Esophagus muscularis mucosa (tissue), 4 donors: ENCODE measurements around the gene TIMM9. TPM values are rescaled to one million over a fixed set of nuclear protein-coding genes. Genes with fewer than 3 reads are reported as not detected.

Experiments used
- DNase-seq: peaks from one replicate; pipeline ENCODE4 v3.0.0-alpha.2; 2017; ENCODE audit errors: extremely low spot score
- H3K27ac ChIP-seq, 4 donors: fragments of 200-600 bp; sonication (generic); replicated peaks in 1 of 4; 1 replicate in 3 of 4; 2 replicates in 1 of 4; pipeline ENCODE4 v1.5.1; 2016 to 2019; ENCODE audit warnings: mild to moderate bottlenecking in 1 of 4
- H3K27me3 ChIP-seq, 4 donors: fragments of 200-600 bp; sonication (generic); one replicate each; pipeline versions ENCODE4 v1.5.1 to v1.6.0; 2016 to 2019
- H3K36me3 ChIP-seq, 4 donors: fragments of 200-600 bp; sonication (generic); one replicate each; pipeline ENCODE4 v1.5.1; 2016 to 2019
- H3K4me1 ChIP-seq, 4 donors: fragments of 200-600 bp; sonication (generic); one replicate each; pipeline ENCODE4 v1.5.1; 2016 to 2019
- H3K4me3 ChIP-seq, 4 donors: fragments of 200-600 bp; sonication (generic); 1 replicate in 2 of 4; 2 replicates in 2 of 4; pipeline ENCODE4 v1.5.1; 2016 to 2019; ENCODE audit warnings: mild to moderate bottlenecking in 4 of 4, moderate library complexity in 1 of 4
- H3K9me3 ChIP-seq, 4 donors: fragments of 200-600 bp; sonication (generic); 1 replicate in 3 of 4; 2 replicates in 1 of 4; pipeline ENCODE4 v1.5.1; 2016 to 2019
- EP300 ChIP-seq: sonication (generic); formaldehyde crosslinking; IDR thresholded peaks from one replicate; pipeline ENCODE4 v1.6.1; 2017; ENCODE audit warnings: antibody characterized with exemption
- POLR2A ChIP-seq: fragments of 450-650 bp; IDR thresholded peaks from one replicate; pipeline ENCODE4 v1.6.1; 2017; ENCODE audit warnings: antibody characterized with exemption, moderate library complexity, mild to moderate bottlenecking, low read depth
- POLR2AphosphoS5 ChIP-seq, 2 donors: sonication (generic); formaldehyde crosslinking; IDR thresholded peaks; one replicate each; pipeline ENCODE4 v1.6.1; 2017; ENCODE audit warnings: antibody characterized with exemption in 2 of 2
- WGBS: methylation state at CpG from one replicate; pipeline ENCODE4 v1.1.5; 2018; 5-methylcytosine and 5-hydroxymethylcytosine counted together
- intact Hi-C: fragments of 100-400 bp; cut with DNase I; formaldehyde crosslinking; loops from one replicate; pipeline ENCODE4 v1.15.1; 2023
- total RNA-seq, 4 donors: library from RNA; depleted of rRNA; stranded (reverse); fragments of >200 nt; gene quantifications; one replicate each; pipeline versions ENCODE4 v1.1.0 to v1.2.1, GENCODE V29; 2016
- TF ChIP-seq, protein P1 (sequence below), 3 experiments: fragments of 200-600 bp in 2 of 3; fragments of 450-650 bp in 1 of 3; sonication (generic) in 2 of 3; IDR thresholded peaks; one replicate each; pipeline ENCODE4 v1.5.1; 2017 to 2019; ENCODE audit warnings: antibody characterized with exemption in 3 of 3, mild to moderate bottlenecking in 2 of 3, moderate library complexity in 1 of 3

TIMM9 gene
- total RNA-seq, 4 donors from 2014 or later: 47.9 to 67.7 (median 52.8) TPM

DNA sequence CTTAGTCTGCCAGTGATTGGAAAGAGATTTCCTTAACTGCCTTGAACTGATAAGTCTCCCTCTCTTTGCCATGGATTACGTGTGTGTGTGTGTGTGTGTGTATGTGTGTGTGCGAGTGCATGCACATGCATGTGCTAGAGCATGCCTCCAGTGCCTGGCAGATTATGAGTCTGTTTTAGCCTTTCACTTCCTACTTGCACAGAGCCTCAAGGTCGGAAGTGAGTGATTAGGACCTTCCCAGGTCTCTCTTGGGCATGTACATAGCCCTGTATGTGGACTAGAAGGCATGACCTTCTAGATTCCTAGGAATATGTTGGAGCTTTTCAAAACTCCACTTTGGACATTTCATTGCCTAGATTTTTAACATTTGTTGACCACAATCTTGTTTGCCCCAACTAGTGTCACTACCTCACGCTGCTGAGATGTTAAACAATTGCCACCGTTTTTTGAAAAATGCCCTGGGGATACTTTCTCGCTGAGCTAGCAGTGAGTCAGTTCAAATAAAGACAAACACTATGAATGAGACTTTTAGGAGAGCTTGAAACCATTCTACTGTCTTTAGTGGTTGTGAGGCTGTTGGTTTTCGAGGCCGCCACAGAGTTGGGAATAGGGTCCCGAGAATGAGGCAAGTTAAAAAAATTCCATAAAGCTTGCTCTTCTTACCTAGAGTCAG, 28.4 kb upstream of the TIMM9 start:
- no peak overlapping the region for H3K27ac ChIP-seq
- 85% methylated on average over 9 of the region's 9 CpGs for WGBS
- TF ChIP-seq POLR2A: no peak
- DNase-seq: no peak
- no peaks in the 10 kb centered on the region for H3K9me3 ChIP-seq
- H3K4me3 ChIP-seq: no peak overlapping the region
- no peaks in the 10 kb centered on the region for H3K27me3 ChIP-seq
- peaks cover 24 to 89% (median 58%) of the 10 kb centered on the region in 4 donors for H3K36me3 ChIP-seq
- no peaks in the 10 kb centered on the region for H3K4me1 ChIP-seq
- intact Hi-C loops: no loop called here

DNA sequence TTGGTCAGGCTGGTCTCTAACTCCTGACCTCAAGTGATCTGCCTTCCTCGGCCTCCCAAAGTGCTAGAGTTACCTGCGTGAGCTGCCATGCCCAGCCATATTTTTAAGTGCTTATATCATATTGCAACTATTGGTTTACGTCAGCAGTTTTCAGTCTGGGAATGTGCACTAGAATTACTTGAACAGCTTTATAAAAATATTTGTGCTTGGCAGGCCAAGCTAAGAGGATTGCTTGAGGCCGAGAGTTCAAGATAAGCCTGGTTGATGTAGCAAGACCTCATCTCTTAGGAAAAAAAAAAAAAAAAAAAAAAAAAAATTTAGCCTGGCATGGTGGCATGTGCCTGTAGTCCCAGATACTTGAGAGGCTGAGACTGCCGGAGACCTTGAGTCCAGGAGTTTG, 17.3 kb upstream of the TIMM9 start:
- intact Hi-C loops: no loop called here
- peaks cover 0 to 3% (median 0%) of the 10 kb centered on the region in 4 donors for H3K4me1 ChIP-seq
- WGBS: 93% methylated on average over 5 of the region's 5 CpGs
- no peak for TF ChIP-seq POLR2AphosphoS5 (IDR thresholded peaks at IDR 0.05)
- TF ChIP-seq, protein P1, sequence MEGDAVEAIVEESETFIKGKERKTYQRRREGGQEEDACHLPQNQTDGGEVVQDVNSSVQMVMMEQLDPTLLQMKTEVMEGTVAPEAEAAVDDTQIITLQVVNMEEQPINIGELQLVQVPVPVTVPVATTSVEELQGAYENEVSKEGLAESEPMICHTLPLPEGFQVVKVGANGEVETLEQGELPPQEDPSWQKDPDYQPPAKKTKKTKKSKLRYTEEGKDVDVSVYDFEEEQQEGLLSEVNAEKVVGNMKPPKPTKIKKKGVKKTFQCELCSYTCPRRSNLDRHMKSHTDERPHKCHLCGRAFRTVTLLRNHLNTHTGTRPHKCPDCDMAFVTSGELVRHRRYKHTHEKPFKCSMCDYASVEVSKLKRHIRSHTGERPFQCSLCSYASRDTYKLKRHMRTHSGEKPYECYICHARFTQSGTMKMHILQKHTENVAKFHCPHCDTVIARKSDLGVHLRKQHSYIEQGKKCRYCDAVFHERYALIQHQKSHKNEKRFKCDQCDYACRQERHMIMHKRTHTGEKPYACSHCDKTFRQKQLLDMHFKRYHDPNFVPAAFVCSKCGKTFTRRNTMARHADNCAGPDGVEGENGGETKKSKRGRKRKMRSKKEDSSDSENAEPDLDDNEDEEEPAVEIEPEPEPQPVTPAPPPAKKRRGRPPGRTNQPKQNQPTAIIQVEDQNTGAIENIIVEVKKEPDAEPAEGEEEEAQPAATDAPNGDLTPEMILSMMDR (IDR thresholded peaks at IDR 0.05): no peak
- TF ChIP-seq EP300: no peak
- no peak for TF ChIP-seq POLR2A
- DNase-seq: no peak
- H3K9me3 ChIP-seq: no peaks in the 10 kb centered on the region
- peaks cover 15 to 89% (median 65%) of the 10 kb centered on the region in 4 donors for H3K36me3 ChIP-seq
- no peaks in the 10 kb centered on the region for H3K27me3 ChIP-seq
- no peak overlapping the region for H3K27ac ChIP-seq
- H3K4me3 ChIP-seq: no peak overlapping the region

- no peak overlapping the region for H3K27ac ChIP-seq
- WGBS: 67% methylated on average over 5 of the region's 5 CpGs
- H3K27me3 ChIP-seq: no peaks in the 10 kb centered on the region
- no peak for TF ChIP-seq POLR2AphosphoS5 (IDR thresholded peaks at IDR 0.05)
- TF ChIP-seq, protein P1 (IDR thresholded peaks at IDR 0.05): no peak
- TF ChIP-seq POLR2A: no peak
- TF ChIP-seq EP300: no peak
- H3K36me3 ChIP-seq: peaks cover 8 to 87% (median 62%) of the 10 kb centered on the region in 4 donors
- no peaks in the 10 kb centered on the region for H3K9me3 ChIP-seq
- no peak overlapping the region for H3K4me3 ChIP-seq
- intact Hi-C loops: no loop called here
- no peak for DNase-seq
- no peaks in the 10 kb centered on the region for H3K4me1 ChIP-seq
Measured at GRCh38 chr14:58439476-58439875, 12.1 kb upstream of the TIMM9 start.

- intact Hi-C loops: no loop called here
- DNase-seq: no peak
- no peak overlapping the region for H3K4me3 ChIP-seq
- H3K4me1 ChIP-seq: peaks cover 27 to 41% (median 31%) of the 10 kb centered on the region in 4 donors
- TF ChIP-seq POLR2AphosphoS5 (IDR thresholded peaks at IDR 0.05) (no peak), POLR2A (no peak), EP300 (no peak)
- TF ChIP-seq, protein P1 (IDR thresholded peaks at IDR 0.05): no peak
- 68% methylated on average over 1 of the region's 1 CpG for WGBS
- no peaks in the 10 kb centered on the region for H3K9me3 ChIP-seq
- no peak overlapping the region for H3K27ac ChIP-seq
- H3K27me3 ChIP-seq: no peaks in the 10 kb centered on the region
- peaks cover 3 to 45% (median 23%) of the 10 kb centered on the region in 4 donors for H3K36me3 ChIP-seq
Measured at GRCh38 chr14:58430156-58430555, 2.8 kb upstream of the TIMM9 start.

- Histone ChIP-seq H3K27ac (peak overlapping the region; percentile 90 to 94 (median 92)), H3K4me3 (peak overlapping the region; percentile 93 to 96 (median 94)), H3K9me3 (no peaks in the 10 kb centered on the region), H3K27me3 (no peaks in the 10 kb centered on the region), H3K36me3 (peaks cover 3 to 30% (median 18%) of the 10 kb centered on the region in 4 donors), H3K4me1 (peaks cover 27 to 50% (median 32%) of the 10 kb centered on the region in 4 donors)
- WGBS: under 1% methylated on average over 10 of the region's 10 CpGs
- intact Hi-C loops: loop anchor here (10.0 kb wide), 1 partner anchor 183 kb away; the partner anchor contains the start of gene PSMA3
- DNase-seq: no peak
- no peak for TF ChIP-seq EP300
- TF ChIP-seq, protein P1 (IDR thresholded peaks at IDR 0.05): no peak
- TF ChIP-seq POLR2AphosphoS5 (IDR thresholded peaks at IDR 0.05): no peak
- TF ChIP-seq POLR2A: no peak
Measured at GRCh38 chr14:58428118-58428683, 870 bp upstream of the TIMM9 start.
